ENCODE measurements around the gene BUB1. TPM values are rescaled to one million over a fixed set of nuclear protein-coding genes. Genes with fewer than 3 reads are reported as not detected.

The BUB1 gene
- total and polyA plus RNA-seq, 9 of the 15 experiments (the other 6 are each of a cell fraction or from before 2014, with no cell fraction given), result 73.4 to 247 (median 118) TPM

GRCh38 chr2:110677530-110678456, at the start of gene BUB1 (continued):
- TF ChIP-seq ZNF609 (CRISPR knock-in tag; IDR thresholded peaks at IDR 0.05; ENCODE audit: borderline replicate concordance) (no peak; the same call in 1 of the 2 replicates), POLR2H (tag; IDR thresholded peaks at IDR 0.05; ENCODE audit: low read depth) (peak; percentile 91), BMI1 (IDR thresholded peaks at IDR 0.05; ENCODE audit: low read length) (no peak), MYNN (IDR thresholded peaks at IDR 0.05) (no peak), MYNN (CRISPR knock-in tag; IDR thresholded peaks at IDR 0.05) (no peak), PRDM10 (IDR thresholded peaks at IDR 0.05; ENCODE audit: partially characterized antibody) (peak; percentile 63), ZNF77 (CRISPR knock-in tag; IDR thresholded peaks at IDR 0.05) (no peak), ZBTB43 (CRISPR knock-in tag; IDR thresholded peaks at IDR 0.05) (no peak), CTBP1 (IDR thresholded peaks at IDR 0.05; ENCODE audit: borderline replicate concordance) (no peak), MIER1 (IDR thresholded peaks at IDR 0.05; ENCODE audit: low read depth) (no peak), TAF9B (IDR thresholded peaks at IDR 0.05; ENCODE audit: partially characterized antibody) (peak; percentile 88), DLX4 (CRISPR knock-in tag; IDR thresholded peaks at IDR 0.05) (no peak), MLX (CRISPR knock-in tag; conservative IDR thresholded peaks at IDR 0.05) (no peak), ZNF511 (CRISPR knock-in tag; IDR thresholded peaks at IDR 0.05) (peak; percentile 3; the same call in 1 of the 2 replicates), ZNF717 (CRISPR knock-in tag; IDR thresholded peaks at IDR 0.05) (no peak)

Measured in K562 (cell line).